Thoracic aorta (tissue), 2 donors: ENCODE results near the gene RASGRF1. TPM values are rescaled to one million over a fixed set of nuclear protein-coding genes. Genes with fewer than 3 reads are reported as not detected.
A peak's percentile ranks its signal among the peaks of the same experiment; 100 is the strongest.
"Not testable (repeated sequence)": the region's sequence is repeated elsewhere in the genome, so short reads cannot be mapped to it uniquely, and the experiment has no call there.

Source experiments
- ATAC-seq: fragments of 150-250 bp; one replicate; pipeline ENCODE4 v1.8.0; 2017; ENCODE audit warnings: low read depth; ENCODE audit not compliant: insufficient number of reproducible peaks, low FRiP score
- DNase-seq: peaks from one replicate; pipeline ENCODE4 v3.0.0-alpha.2; 2020; ENCODE audit warnings: low spot score
- H3K27ac ChIP-seq, 2 donors: fragments of 200-600 bp; sonication (generic); 1 replicate in 1 of 2; 2 replicates in 1 of 2; pipeline ENCODE4 v1.5.1; 2016; ENCODE audit warnings: mild to moderate bottlenecking in 2 of 2, moderate library complexity in 2 of 2
- H3K27me3 ChIP-seq: fragments of 200-600 bp; sonication (generic); replicated peaks from 2 replicates; pipeline ENCODE4 v1.6.0; 2016; ENCODE audit warnings: mild to moderate bottlenecking; ENCODE audit not compliant: insufficient read depth
- H3K36me3 ChIP-seq: fragments of 200-600 bp; sonication (generic); one replicate; pipeline ENCODE4 v1.5.1; 2016
- H3K4me1 ChIP-seq, 2 donors: fragments of 200-600 bp; sonication (generic); 1 replicate in 1 of 2; 2 replicates in 1 of 2; pipeline versions ENCODE4 v1.5.1 to v1.6.0; 2016; ENCODE audit warnings: low read depth in 2 of 2, mild to moderate bottlenecking in 1 of 2; ENCODE audit not compliant: control insufficient read depth in 1 of 2
- H3K4me3 ChIP-seq: fragments of 200-600 bp; sonication (generic); 2 replicates; pipeline ENCODE4 v1.5.1; 2016; ENCODE audit warnings: mild to moderate bottlenecking
- H3K9me3 ChIP-seq: fragments of 200-600 bp; sonication (generic); 2 replicates; pipeline ENCODE4 v1.5.1; 2016
- total RNA-seq, 2 donors: library from RNA; depleted of rRNA; stranded (reverse); fragments of >200 nt; gene quantifications; one replicate each; pipeline versions ENCODE4 v1.1.0 to v1.2.3, GENCODE V29; 2016
- TF ChIP-seq, protein P1 (sequence below): fragments of 200-600 bp; sonication (generic); IDR thresholded peaks from one replicate; pipeline ENCODE4 v1.5.1; 2019; ENCODE audit warnings: antibody characterized with exemption

RASGRF1 gene
- total RNA-seq, 2 donors from 2014 or later, result not detected

DNA sequence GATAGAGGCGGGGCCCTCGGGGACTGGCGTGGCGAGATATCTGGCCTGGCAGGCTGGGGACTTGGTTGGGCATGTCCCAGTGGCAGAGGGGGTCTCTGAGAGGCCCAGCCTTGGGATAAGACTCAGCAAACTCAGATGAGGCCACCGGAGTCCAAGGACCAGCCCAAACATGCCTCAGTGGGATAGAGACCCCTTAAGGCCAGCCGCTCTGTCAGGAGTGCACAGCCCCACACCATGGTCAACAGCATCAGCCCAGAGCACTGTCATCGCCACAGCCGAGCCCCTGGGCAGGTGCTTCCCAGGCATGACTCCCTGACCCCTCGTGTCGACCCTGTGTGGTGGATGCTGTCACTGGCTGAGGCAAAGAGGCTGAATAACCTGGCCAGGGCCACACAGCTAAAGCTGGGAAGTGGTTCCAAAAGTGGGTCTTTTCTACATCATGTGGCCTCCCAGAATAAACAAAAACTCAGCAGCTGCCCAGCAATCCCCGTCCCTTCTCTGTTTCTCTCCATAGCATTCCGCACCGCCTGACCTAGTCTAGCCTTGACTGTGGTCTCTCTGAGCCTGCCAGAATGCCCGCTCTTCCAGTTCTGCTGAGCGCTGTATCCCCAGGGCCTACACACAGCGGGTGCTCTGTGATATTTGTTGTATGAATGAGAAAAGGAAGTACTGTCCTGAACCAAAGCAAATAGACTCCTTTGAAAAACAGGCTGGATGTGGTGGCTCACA lies 160.9 kb downstream of the RASGRF1 start:
- peak overlapping the region in 1 of 2 donors; percentile 11 for H3K27ac ChIP-seq
- H3K4me3 ChIP-seq, result no peak overlapping the region
- peaks cover 10 to 38% of the 10 kb centered on the region in 2 donors for H3K4me1 ChIP-seq
- ATAC-seq (no peak), DNase-seq (no peak)
- no peaks in the 10 kb centered on the region for H3K27me3 ChIP-seq
- H3K9me3 ChIP-seq, result no peaks in the 10 kb centered on the region
- TF ChIP-seq, protein P1, sequence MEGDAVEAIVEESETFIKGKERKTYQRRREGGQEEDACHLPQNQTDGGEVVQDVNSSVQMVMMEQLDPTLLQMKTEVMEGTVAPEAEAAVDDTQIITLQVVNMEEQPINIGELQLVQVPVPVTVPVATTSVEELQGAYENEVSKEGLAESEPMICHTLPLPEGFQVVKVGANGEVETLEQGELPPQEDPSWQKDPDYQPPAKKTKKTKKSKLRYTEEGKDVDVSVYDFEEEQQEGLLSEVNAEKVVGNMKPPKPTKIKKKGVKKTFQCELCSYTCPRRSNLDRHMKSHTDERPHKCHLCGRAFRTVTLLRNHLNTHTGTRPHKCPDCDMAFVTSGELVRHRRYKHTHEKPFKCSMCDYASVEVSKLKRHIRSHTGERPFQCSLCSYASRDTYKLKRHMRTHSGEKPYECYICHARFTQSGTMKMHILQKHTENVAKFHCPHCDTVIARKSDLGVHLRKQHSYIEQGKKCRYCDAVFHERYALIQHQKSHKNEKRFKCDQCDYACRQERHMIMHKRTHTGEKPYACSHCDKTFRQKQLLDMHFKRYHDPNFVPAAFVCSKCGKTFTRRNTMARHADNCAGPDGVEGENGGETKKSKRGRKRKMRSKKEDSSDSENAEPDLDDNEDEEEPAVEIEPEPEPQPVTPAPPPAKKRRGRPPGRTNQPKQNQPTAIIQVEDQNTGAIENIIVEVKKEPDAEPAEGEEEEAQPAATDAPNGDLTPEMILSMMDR, result no peak
- peaks cover 26% of the 10 kb centered on the region for H3K36me3 ChIP-seq

DNA sequence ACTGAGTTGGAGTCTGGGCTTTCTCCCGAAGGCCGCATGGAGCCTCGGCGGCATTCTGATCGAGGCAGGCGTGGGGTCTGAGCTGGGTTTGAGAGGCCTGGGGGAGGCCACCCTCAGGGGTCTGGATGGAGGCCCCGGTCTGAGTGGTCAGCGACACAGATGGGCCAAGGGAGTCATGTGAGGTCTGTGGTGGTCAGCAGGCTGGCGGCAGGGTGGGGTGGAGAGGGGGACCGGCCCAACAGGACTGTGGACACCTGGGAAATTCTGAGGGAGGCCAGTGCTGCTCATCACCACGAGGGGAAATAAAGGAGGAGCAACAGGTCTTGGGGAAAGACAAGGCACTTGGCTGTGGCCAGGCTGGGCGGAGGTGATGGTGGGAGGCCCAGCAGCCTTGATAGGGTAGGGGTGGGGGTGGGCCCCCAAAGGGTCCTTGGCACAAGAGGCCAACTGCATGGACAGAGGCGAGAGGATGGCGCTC lies 161.9 kb downstream of the RASGRF1 start:
- Histone ChIP-seq H3K27ac (no peak overlapping the region), H3K4me3 (no peak overlapping the region), H3K36me3 (peaks cover 28% of the 10 kb centered on the region), H3K9me3 (no peaks in the 10 kb centered on the region), H3K27me3 (no peaks in the 10 kb centered on the region), H3K4me1 (peaks cover 3 to 29% of the 10 kb centered on the region in 2 donors)
- ATAC-seq, result no peak
- DNase-seq, result no peak
- TF ChIP-seq, protein P1, result no peak

DNA sequence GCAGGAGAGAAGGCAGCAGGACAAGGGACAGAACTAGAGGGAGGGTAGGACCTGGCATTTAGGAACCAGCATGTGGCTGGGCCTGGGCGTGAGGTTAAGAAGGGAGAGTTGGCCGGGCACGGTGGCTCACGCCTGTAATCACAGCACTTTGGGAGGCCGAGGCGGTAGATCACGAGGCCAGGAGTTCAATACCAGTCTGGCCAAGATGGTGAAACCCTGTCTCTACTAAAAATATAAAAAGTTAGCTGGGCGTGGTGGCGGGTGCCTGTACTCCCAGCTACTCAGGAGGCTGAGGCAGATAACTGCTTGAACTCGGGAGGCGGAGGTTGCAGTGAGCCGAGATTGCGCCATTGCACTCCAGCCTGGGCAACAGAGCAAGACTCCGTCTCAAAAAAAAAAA lies 162.4 kb downstream of the RASGRF1 start:
- H3K4me3 ChIP-seq, H3K27ac ChIP-seq, H3K9me3 ChIP-seq, ATAC-seq, H3K27me3 ChIP-seq, DNase-seq: not testable (repeated sequence)
- peaks cover 33% of the 10 kb centered on the region for H3K36me3 ChIP-seq
- H3K4me1 ChIP-seq, result peaks cover 0 to 24% of the 10 kb centered on the region in 2 donors

DNA sequence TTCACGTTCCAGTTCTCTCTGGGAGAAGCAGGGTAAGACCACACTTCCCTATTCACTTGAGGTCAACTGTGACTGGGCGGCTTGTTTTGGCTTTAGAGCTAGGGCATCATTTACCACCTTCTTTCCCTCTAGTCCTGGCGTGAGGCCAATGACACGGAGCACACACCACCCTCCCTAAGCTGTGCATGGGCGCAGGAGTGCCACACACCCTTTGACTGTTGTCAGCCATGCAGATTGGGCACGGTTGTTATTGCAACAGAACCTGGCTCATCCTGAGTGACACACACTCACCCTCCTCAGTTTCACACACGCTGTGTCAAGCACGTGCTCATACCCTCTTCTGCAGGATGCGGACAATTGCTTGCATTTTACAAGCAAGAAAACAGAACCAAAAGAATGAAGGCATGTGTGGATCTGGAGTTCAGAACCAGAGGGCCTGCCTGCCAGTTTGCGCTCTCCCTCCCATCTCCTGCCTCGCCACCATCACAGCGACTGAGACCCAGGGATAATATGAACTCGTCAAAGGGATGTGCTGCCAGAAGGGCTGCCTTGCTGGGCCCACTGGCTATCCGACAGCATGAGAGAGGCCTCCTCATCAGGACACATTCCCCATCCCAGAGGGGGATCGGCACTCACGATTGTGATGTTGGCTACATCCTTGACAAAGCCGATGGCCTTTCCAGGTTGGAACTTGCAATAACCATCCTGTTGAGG lies 163.3 kb downstream of the RASGRF1 start:
- no peak overlapping the region for H3K4me3 ChIP-seq
- peaks cover 42% of the 10 kb centered on the region for H3K36me3 ChIP-seq
- H3K9me3 ChIP-seq, result no peaks in the 10 kb centered on the region
- TF ChIP-seq, protein P1, result no peak
- DNase-seq (no peak), ATAC-seq (no peak)
- no peaks in the 10 kb centered on the region for H3K27me3 ChIP-seq
- peaks cover 0 to 16% of the 10 kb centered on the region in 2 donors for H3K4me1 ChIP-seq
- no peak overlapping the region for H3K27ac ChIP-seq

DNA sequence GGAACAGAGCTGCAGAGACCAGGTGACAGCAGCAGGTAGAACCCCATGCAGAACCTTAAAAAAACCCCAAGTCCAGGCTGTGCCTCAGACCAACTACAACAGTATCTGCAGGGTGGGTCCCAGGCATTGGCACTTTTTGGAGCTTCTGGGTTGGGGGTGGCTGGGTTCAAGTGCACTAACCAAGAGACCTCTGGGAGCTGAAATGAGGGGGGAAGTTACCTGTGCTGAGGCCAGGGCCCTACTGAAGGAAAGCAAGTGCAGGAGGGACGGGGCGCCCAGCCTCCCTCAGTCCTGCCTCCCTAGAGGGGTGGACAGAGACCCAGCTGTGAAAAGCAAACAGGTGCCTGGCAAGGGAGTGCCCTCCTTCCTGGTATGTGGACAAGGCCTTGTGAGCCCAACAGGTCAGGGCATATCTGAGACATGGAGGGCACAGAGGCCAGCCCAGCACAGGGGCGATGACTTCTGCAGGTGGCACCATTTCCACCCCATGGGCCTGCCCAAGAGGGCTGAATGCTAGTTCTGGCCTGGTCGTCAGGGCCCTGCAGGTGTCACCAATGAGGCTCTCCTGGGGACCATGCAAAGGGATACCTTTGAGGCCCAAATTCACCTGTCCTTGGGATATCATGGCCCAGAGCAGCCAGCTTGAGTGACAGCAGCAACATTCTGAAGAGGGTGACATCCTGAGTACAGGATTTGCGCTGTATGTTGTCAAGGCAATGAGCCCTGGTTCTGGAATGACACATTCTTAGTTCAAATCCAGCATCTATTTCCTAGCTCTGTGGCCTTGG lies 164.4 kb downstream of the RASGRF1 start:
- Histone ChIP-seq H3K36me3 (peaks cover 53% of the 10 kb centered on the region), H3K9me3 (no peaks in the 10 kb centered on the region), H3K4me3 (no peak overlapping the region), H3K27me3 (no peaks in the 10 kb centered on the region), H3K4me1 (peaks cover 0 to 6% of the 10 kb centered on the region in 2 donors), H3K27ac (no peak overlapping the region)
- DNase-seq (no peak), ATAC-seq (no peak)
- TF ChIP-seq, protein P1, result no peak
